Measurements from ENCODE around the gene MRAP. TPM values are rescaled to one million over a fixed set of nuclear protein-coding genes. Genes with fewer than 3 reads are reported as not detected.

The MRAP gene
- total and polyA plus RNA-seq, 5 experiments from 2014 or later, result not detected

DNA sequence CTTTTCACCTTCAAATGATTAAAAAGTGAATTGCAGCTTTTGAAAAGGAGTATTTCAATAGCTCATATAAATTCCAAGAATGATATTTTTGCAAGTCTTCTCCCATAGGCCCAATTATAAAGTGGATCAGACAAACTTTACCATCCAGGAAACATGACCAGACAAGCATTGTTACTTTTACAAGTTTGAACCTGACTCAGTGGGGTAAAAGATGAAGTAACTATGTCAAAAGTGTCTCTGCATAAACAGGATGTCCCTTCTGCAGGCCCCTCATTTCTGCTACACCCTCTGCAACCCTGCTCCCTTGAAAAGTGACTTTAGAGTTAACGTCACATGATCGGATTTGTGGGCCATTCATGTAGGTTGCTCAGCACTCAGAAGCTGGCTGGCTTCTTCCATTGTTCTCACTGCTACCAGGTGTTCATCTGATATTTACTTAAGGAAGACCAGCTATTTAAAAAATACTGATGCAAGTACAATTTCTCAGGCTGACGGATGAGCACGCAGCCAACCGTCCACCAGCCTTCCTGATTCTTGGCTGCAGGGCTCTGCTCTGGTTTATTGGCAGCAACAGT, 61.8 kb downstream of the MRAP start:
- Mint-ChIP-seq H3K27ac (peak overlapping the region in 2 of 10 donors; percentile 17 to 86), H3K4me1 (peaks cover 0 to 6% (median under 1%) of the 10 kb centered on the region in 4 donors), H3K27me3 (no peaks in the 10 kb centered on the region), H3K9me3 (no peaks in the 10 kb centered on the region), H3K4me3 (peak overlapping the region in 1 of 10 donors; percentile 2), H3K36me3 (peaks cover 0 to 97% (median 46%) of the 10 kb centered on the region in 3 donors)
- ATAC-seq, result no peak
- POLR2A ChIA-PET, result no interaction called here
- DNase-seq, result no peak

Other genes with a start within 250 kb of the MRAP start
- 10 to 100 TPM; 10.8 to 11.3 TPM for gene MIS18A, start 19.8 kb upstream of the MRAP start, total RNA-seq
- 10 to 100 TPM; 12.8 to 14.2 (median 14.0) TPM for gene MIS18A, start 19.8 kb upstream of the MRAP start, polyA plus RNA-seq
- 10 to 100 TPM; 20.6 to 22.7 TPM for gene URB1, start 94.2 kb downstream of the MRAP start, total RNA-seq
- 1 to 10 TPM; 2.2 to 5.6 (median 2.8) TPM for gene URB1, start 94.2 kb downstream of the MRAP start, polyA plus RNA-seq
- 10 to 100 TPM; 14.4 to 18.1 TPM for gene EVA1C, start 113.9 kb downstream of the MRAP start, total RNA-seq
- gene EVA1C, start 113.9 kb downstream of the MRAP start, polyA plus RNA-seq, result 10 to 100 TPM; 11.2 to 14.9 (median 14.3) TPM